ENCODE results near the gene MUTYH. TPM values are rescaled to one million over a fixed set of nuclear protein-coding genes. Genes with fewer than 3 reads are reported as not detected.
A peak's percentile ranks its signal among the peaks of the same experiment; 100 is the strongest.

MUTYH gene
- total RNA-seq, 2 experiments from 2014 or later, result 51.7 to 55.1 TPM

- Mint-ChIP-seq H3K36me3 (ENCODE audit: low read depth) (peaks cover 10% of the 10 kb centered on the region), H3K4me1 (peaks cover 23% of the 10 kb centered on the region), H3K4me3 (peak overlapping the region; percentile 77), H3K27ac (peak overlapping the region; percentile 75), H3K27me3 (no peaks in the 10 kb centered on the region), H3K9me3 (no peaks in the 10 kb centered on the region)
- POLR2A ChIA-PET, result interaction anchor here (3.8 kb wide), 1 partner anchor 12 kb away, joined by 22 read pairs; the partner anchor contains the start of genes MUTYH and TOE1
- CTCF ChIA-PET, result interaction anchor here (0.6 to 1.4 kb wide), 4 partner anchors 24 to 614 kb away, joined by 3 to 6 read pairs (median 4); partner anchors contain the start of genes HECTD3 and UROD
- DNase-seq, result no peak
These were observed 12.4 kb downstream of the MUTYH start for GRCh38 chr1:45327644-45328515.

- Mint-ChIP-seq H3K4me1 (peaks cover 23% of the 10 kb centered on the region), H3K36me3 (ENCODE audit: low read depth) (peaks cover 10% of the 10 kb centered on the region), H3K4me3 (peak within 1 kb of the TSS; percentile 77), H3K27me3 (no peaks in the 10 kb centered on the region), H3K27ac (peak within 1 kb of the TSS; percentile 87), H3K9me3 (no peaks in the 10 kb centered on the region)
- CTCF ChIA-PET, result interaction anchor here (1.1 to 2.2 kb wide), 5 partner anchors 11 to 313 kb away, joined by 3 to 6 read pairs (median 4); partner anchors contain the start of genes MUTYH and TOE1
- POLR2A ChIA-PET, result interaction anchor here (3.8 kb wide), 1 partner anchor 13 kb away, joined by 22 read pairs; the partner anchor contains the start of genes MUTYH and TOE1
- DNase-seq, result peak; percentile 61
These were observed 13.3 kb downstream of the MUTYH start, which contains the start of gene HPDL for GRCh38 chr1:45326627-45327623. Gene HPDL (plus strand): TSS chr1:45326895. CDS start chr1:45327149, 254 bp downstream.

- no peaks in the 10 kb centered on the region for H3K9me3 Mint-ChIP-seq
- CTCF ChIA-PET, result interaction anchor here (0.7 to 2.2 kb wide), 5 partner anchors 8 to 188 kb away, joined by 3 to 6 read pairs (median 3); partner anchors contain the start of genes MUTYH and TOE1
- H3K27me3 Mint-ChIP-seq, result no peaks in the 10 kb centered on the region
- POLR2A ChIA-PET, result interaction anchor here (3.8 kb wide), 1 partner anchor 14 kb away, joined by 22 read pairs; the partner anchor contains the start of genes MUTYH and TOE1
- H3K36me3 Mint-ChIP-seq (ENCODE audit: low read depth), result peaks cover 8% of the 10 kb centered on the region
- no peak for DNase-seq
- H3K4me3 Mint-ChIP-seq, result peak overlapping the region; percentile 77
- peaks cover 23% of the 10 kb centered on the region for H3K4me1 Mint-ChIP-seq
- peak overlapping the region; percentile 87 for H3K27ac Mint-ChIP-seq
These were observed 14.3 kb downstream of the MUTYH start for GRCh38 chr1:45325851-45326506.

- Mint-ChIP-seq H3K4me3 (no peak overlapping the region), H3K27me3 (no peaks in the 10 kb centered on the region), H3K9me3 (no peaks in the 10 kb centered on the region), H3K36me3 (ENCODE audit: low read depth) (no peaks in the 10 kb centered on the region), H3K4me1 (peaks cover 9% of the 10 kb centered on the region), H3K27ac (no peak overlapping the region)
- ChIA-PET CTCF (no interaction called here), POLR2A (no interaction called here)
- DNase-seq, result no peak
These were observed 17.7 kb downstream of the MUTYH start for GRCh38 chr1:45322486-45323040.

GRCh38 chr1:45321444-45321843, 18.8 kb downstream of the MUTYH start:
- Mint-ChIP-seq H3K9me3 (no peaks in the 10 kb centered on the region), H3K36me3 (ENCODE audit: low read depth) (no peaks in the 10 kb centered on the region), H3K4me3 (no peak overlapping the region), H3K27me3 (no peaks in the 10 kb centered on the region), H3K27ac (no peak overlapping the region), H3K4me1 (peaks cover 4% of the 10 kb centered on the region)
- DNase-seq, result no peak
- ChIA-PET CTCF (no interaction called here), POLR2A (no interaction called here)

- no peaks in the 10 kb centered on the region for H3K36me3 Mint-ChIP-seq (ENCODE audit: low read depth)
- ChIA-PET POLR2A (interaction anchor here (0.6 kb wide), 1 partner anchor 16 kb away, joined by 4 read pairs; no protein-coding TSS in a partner anchor), CTCF (interaction anchor here (1.2 to 1.4 kb wide), 3 partner anchors 9 to 17 kb away, joined by 3 read pairs; no protein-coding TSS in a partner anchor)
- no peaks in the 10 kb centered on the region for H3K9me3 Mint-ChIP-seq
- H3K4me1 Mint-ChIP-seq, result no peaks in the 10 kb centered on the region
- H3K4me3 Mint-ChIP-seq, result no peak overlapping the region
- H3K27ac Mint-ChIP-seq, result no peak overlapping the region
- no peaks in the 10 kb centered on the region for H3K27me3 Mint-ChIP-seq
- DNase-seq, result no peak
These were observed 20.5 kb downstream of the MUTYH start for GRCh38 chr1:45319761-45320160.

- DNase-seq, result no peak
- Mint-ChIP-seq H3K27me3 (peaks cover 3% of the 10 kb centered on the region), H3K27ac (no peak overlapping the region), H3K4me1 (no peaks in the 10 kb centered on the region), H3K9me3 (no peaks in the 10 kb centered on the region), H3K36me3 (ENCODE audit: low read depth) (no peaks in the 10 kb centered on the region), H3K4me3 (no peak overlapping the region)
- ChIA-PET POLR2A (no interaction called here), CTCF (no interaction called here)
These were observed 23.1 kb downstream of the MUTYH start for GRCh38 chr1:45317166-45317565.

GRCh38 chr1:45314266-45314665, 26.0 kb downstream of the MUTYH start:
- DNase-seq, result no peak
- Mint-ChIP-seq H3K9me3 (no peaks in the 10 kb centered on the region), H3K4me3 (no peak overlapping the region), H3K27ac (no peak overlapping the region), H3K4me1 (no peaks in the 10 kb centered on the region), H3K27me3 (peaks cover 3% of the 10 kb centered on the region), H3K36me3 (ENCODE audit: low read depth) (no peaks in the 10 kb centered on the region)
- ChIA-PET POLR2A (no interaction called here), CTCF (interaction anchor here (1.1 to 1.6 kb wide), 3 partner anchors 11 to 300 kb away, joined by 3 to 6 read pairs (median 4); no protein-coding TSS in a partner anchor)

- Mint-ChIP-seq H3K27ac (peak overlapping the region; percentile 60), H3K9me3 (no peaks in the 10 kb centered on the region), H3K27me3 (no peaks in the 10 kb centered on the region), H3K4me1 (peaks cover 34% of the 10 kb centered on the region), H3K36me3 (ENCODE audit: low read depth) (no peaks in the 10 kb centered on the region), H3K4me3 (no peak overlapping the region)
- ChIA-PET POLR2A (interaction anchor here (1.1 kb wide), 1 partner anchor 25 kb away, joined by 5 read pairs; no protein-coding TSS in a partner anchor), CTCF (interaction anchor here (0.8 to 1.0 kb wide), 2 partner anchors 32 to 186 kb away, joined by 3 read pairs; no protein-coding TSS in a partner anchor)
- no peak for DNase-seq
These were observed 33.3 kb downstream of the MUTYH start for GRCh38 chr1:45306905-45307304.

GRCh38 chr1:45306319-45306718, 33.9 kb downstream of the MUTYH start:
- POLR2A ChIA-PET, result interaction anchor here (1.1 kb wide), 1 partner anchor 26 kb away, joined by 5 read pairs; no protein-coding TSS in a partner anchor
- CTCF ChIA-PET, result interaction anchor here (0.8 to 1.7 kb wide), 4 partner anchors 12 to 939 kb away, joined by 3 read pairs; partner anchors contain the start of gene RNU5D-1
- DNase-seq, result peak; percentile 11

GRCh38 chr1:45305231-45305630, 35.0 kb downstream of the MUTYH start:
- no peak for DNase-seq
- ChIA-PET POLR2A (no interaction called here), CTCF (interaction anchor here (0.6 to 1.7 kb wide), 6 partner anchors 15 to 584 kb away, joined by 3 to 5 read pairs (median 4); partner anchors contain the start of gene TOE1)
- Mint-ChIP-seq H3K9me3 (no peaks in the 10 kb centered on the region), H3K27ac (peak overlapping the region; percentile 86), H3K4me1 (peaks cover 40% of the 10 kb centered on the region), H3K4me3 (peak overlapping the region; percentile 79), H3K36me3 (ENCODE audit: low read depth) (no peaks in the 10 kb centered on the region), H3K27me3 (no peaks in the 10 kb centered on the region)

More at GRCh38 chr1:45306319-45306718, 33.9 kb downstream of the MUTYH start:
- Mint-ChIP-seq H3K36me3 (ENCODE audit: low read depth) (no peaks in the 10 kb centered on the region), H3K27me3 (no peaks in the 10 kb centered on the region), H3K4me3 (no peak overlapping the region), H3K4me1 (peaks cover 37% of the 10 kb centered on the region), H3K27ac (peak overlapping the region; percentile 34), H3K9me3 (no peaks in the 10 kb centered on the region)

Data from activated CD4-positive, alpha-beta T cell treated with anti-CD3 and anti-CD28 coated beads, Interleukin-2, amount 10 ng/mL, durations not matched to agents 7 days and 5 days (primary cell).